GM12874 (cell line): ENCODE measurements around the gene EFL1.

Experiments
- CTCF ChIP-seq: IDR thresholded peaks from 2 replicates; pipeline ENCODE4 v1.5.1; 2011; ENCODE audit warnings: low read depth, mild to moderate bottlenecking, control low read depth, low read length, moderate library complexity; ENCODE audit not compliant: insufficient read depth

Gene EFL1

DNA sequence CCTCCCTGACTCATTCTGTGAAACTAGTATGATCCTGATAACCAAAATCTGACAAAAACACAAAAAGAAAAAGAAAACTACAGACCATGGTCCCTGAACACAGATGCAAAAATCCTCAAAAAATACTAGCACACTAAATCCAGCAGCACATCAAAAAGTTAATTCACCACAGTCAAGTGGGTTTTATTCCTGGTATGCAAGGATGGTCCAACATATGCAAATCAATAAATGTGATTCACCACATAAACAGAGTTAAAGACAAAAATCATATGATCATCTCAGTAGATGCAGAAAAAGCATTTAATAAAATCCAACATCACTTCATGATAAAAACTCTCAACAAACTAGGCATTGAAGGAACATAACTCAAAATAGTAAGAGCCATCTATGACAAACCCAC, 12.9 kb upstream of the EFL1 start:
- TF ChIP-seq CTCF: no peak

- TF ChIP-seq CTCF: no peak
These were observed 9.6 kb upstream of the EFL1 start for GRCh38 chr15:82272154-82272553.

DNA sequence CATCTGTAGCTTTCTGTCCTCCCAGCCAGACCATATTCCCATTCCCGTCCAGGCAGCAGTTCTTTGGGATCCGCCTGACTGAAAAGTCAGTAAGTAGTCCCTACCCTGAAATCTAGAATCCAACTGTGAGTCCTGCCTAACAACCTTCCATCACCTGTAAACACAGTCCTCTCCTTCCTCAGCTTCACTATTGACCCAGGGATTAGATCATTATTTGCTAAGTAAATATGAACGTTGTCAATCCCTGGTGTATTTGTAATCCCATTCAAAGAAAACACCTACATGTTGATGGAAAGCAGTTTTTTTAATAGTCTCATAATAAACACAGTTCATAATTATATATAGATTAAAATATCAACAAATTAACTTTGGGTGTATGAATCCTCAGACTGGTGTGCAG, 816 bp upstream of the EFL1 start:
- no peak for TF ChIP-seq CTCF

- no peak for TF ChIP-seq CTCF
These were observed 22.7 kb downstream of the EFL1 start for GRCh38 chr15:82239685-82240391.

DNA sequence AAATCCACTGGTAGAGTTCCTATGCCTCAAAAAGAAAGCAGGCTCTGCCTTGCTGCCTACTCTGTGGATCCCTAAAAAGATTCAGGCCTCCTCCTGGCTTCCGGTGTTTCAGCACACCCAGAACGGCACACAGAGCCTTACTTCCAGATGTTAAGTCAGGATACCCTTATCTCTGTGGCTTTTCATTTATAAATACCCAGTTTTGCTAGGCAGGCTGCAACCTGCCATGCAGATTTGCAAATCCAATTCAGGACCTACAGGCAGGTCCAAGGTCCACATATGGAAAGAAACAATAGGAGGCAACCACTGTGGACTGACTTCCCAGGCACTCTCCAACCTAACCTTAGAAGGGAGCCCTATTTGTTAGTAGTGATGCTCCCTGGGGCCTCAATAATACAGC, 30.7 kb downstream of the EFL1 start:
- no peak for TF ChIP-seq CTCF

- no peak for TF ChIP-seq CTCF
These were observed 31.3 kb downstream of the EFL1 start for GRCh38 chr15:82231233-82231632.

- no peak for TF ChIP-seq CTCF
These were observed 33.8 kb downstream of the EFL1 start for GRCh38 chr15:82228750-82229149.
